GM12872 (cell line): ENCODE measurements around the gene ZNF462.

Source experiments
- CTCF ChIP-seq: IDR thresholded peaks from 3 replicates; pipeline ENCODE4 v1.5.1; 2011; ENCODE audit warnings: low read depth, mild to moderate bottlenecking, low read length, moderate library complexity; ENCODE audit not compliant: insufficient read depth

The ZNF462 gene

GRCh38 chr9:106883030-106883429 lies 20.1 kb downstream of the ZNF462 start:
- no peak for TF ChIP-seq CTCF

GRCh38 chr9:106883626-106884190 lies 20.7 kb downstream of the ZNF462 start:
- no peak for TF ChIP-seq CTCF

GRCh38 chr9:106885451-106885850 lies 22.5 kb downstream of the ZNF462 start:
- TF ChIP-seq CTCF, result no peak

GRCh38 chr9:106886111-106887046 lies 23.4 kb downstream of the ZNF462 start:
- TF ChIP-seq CTCF, result no peak

GRCh38 chr9:106887066-106887465 lies 24.1 kb downstream of the ZNF462 start:
- no peak for TF ChIP-seq CTCF

- TF ChIP-seq CTCF, result no peak
Observed at GRCh38 chr9:106889061-106889590, 26.2 kb downstream of the ZNF462 start.

- TF ChIP-seq CTCF, result no peak
Observed at GRCh38 chr9:106890608-106891007, 27.6 kb downstream of the ZNF462 start.
